Neural cell (in vitro differentiated cells): ENCODE data around the gene ZFYVE28. TPM values are rescaled to one million over a fixed set of nuclear protein-coding genes. Genes with fewer than 3 reads are reported as not detected.

Experiments used
- H2AFZ ChIP-seq: fragments of 200-600, 300-800 bp; sonication (generic), shearing (Covaris generic); 2 replicates; pipeline ENCODE4 v1.6.0; 2014; ENCODE audit warnings: low read depth, mild to moderate bottlenecking, antibody characterized with exemption, low read length, moderate library complexity
- H3F3A ChIP-seq: fragments of 200-600 bp; shearing (Covaris generic); 2 replicates; pipeline ENCODE4 v1.6.1; 2016; ENCODE audit warnings: mild to moderate bottlenecking, moderate library complexity, mixed read lengths, antibody characterized with exemption, low read length; ENCODE audit not compliant: insufficient read depth, poor library complexity, severe bottlenecking
- H3K27ac ChIP-seq: fragments of 200-600, 300-800 bp; sonication (generic), shearing (Covaris generic); 2 replicates; pipeline ENCODE4 v1.5.1; 2014; ENCODE audit warnings: mild to moderate bottlenecking, low read length, moderate library complexity
- H3K27me3 ChIP-seq: fragments of 300-800, 200-600 bp; sonication (generic), shearing (Covaris generic); 2 replicates; pipeline ENCODE4 v1.6.0; 2014; ENCODE audit warnings: mild to moderate bottlenecking, low read depth, low read length, moderate library complexity; ENCODE audit not compliant: insufficient read depth
- H3K36me3 ChIP-seq: fragments of 300-800, 200-600 bp; sonication (generic), shearing (Covaris generic); 2 replicates; pipeline ENCODE4 v1.5.1; 2014; ENCODE audit warnings: mild to moderate bottlenecking, antibody characterized with exemption, low read length, moderate library complexity; ENCODE audit not compliant: insufficient read depth
- H3K4me2 ChIP-seq: fragments of 300-800, 200-600 bp; sonication (generic), shearing (Covaris generic); 2 replicates; pipeline ENCODE4 v1.6.0; 2014; ENCODE audit warnings: mild to moderate bottlenecking, low read length
- H3K4me3 ChIP-seq: fragments of 300-800, 200-600 bp; sonication (generic), shearing (Covaris generic); 2 replicates; pipeline ENCODE4 v1.5.1; 2014; ENCODE audit warnings: mild to moderate bottlenecking, low read length, moderate library complexity
- H3K79me2 ChIP-seq: fragments of 200-600 bp; shearing (Covaris generic); replicated peaks from 2 replicates; pipeline ENCODE4 v1.6.0; 2014; ENCODE audit warnings: mild to moderate bottlenecking, low read length, moderate library complexity; ENCODE audit not compliant: insufficient read depth
- H3K9ac ChIP-seq: fragments of 300-800, 200-600 bp; sonication (generic), shearing (Covaris generic); 2 replicates; pipeline ENCODE4 v1.6.1; 2016; ENCODE audit warnings: mild to moderate bottlenecking, low read length, mixed read lengths
- H3K9me2 ChIP-seq: fragments of 200-600 bp; shearing (Covaris generic); 2 replicates; pipeline ENCODE4 v1.6.1; 2016; ENCODE audit warnings: mild to moderate bottlenecking, low read length, mixed read lengths; ENCODE audit not compliant: insufficient read depth
- H3K9me3 ChIP-seq: fragments of 200-600, 300-800 bp; sonication (generic), shearing (Covaris generic); 2 replicates; pipeline ENCODE4 v1.6.1; 2016; ENCODE audit warnings: mild to moderate bottlenecking, mixed run types, low read length, moderate library complexity, mixed read lengths
- H4K20me1 ChIP-seq: fragments of 200-600 bp; shearing (Covaris generic); 2 replicates; pipeline ENCODE4 v1.6.1; 2016; ENCODE audit warnings: mild to moderate bottlenecking, mixed run types; ENCODE audit not compliant: insufficient read depth
- EP300 ChIP-seq: fragments of 450-650 bp; conservative IDR thresholded peaks from 2 replicates; pipeline ENCODE4 v1.6.1; 2014; ENCODE audit warnings: antibody characterized with exemption, mild to moderate bottlenecking, moderate library complexity; ENCODE audit not compliant: poor library complexity, severe bottlenecking
- EZH2 ChIP-seq: fragments of 200-600, 300-800 bp; shearing (Covaris generic), sonication (generic); IDR thresholded peaks from 2 replicates; pipeline ENCODE4 v1.6.1; 2014; ENCODE audit warnings: antibody characterized with exemption, low read length, borderline replicate concordance, mild to moderate bottlenecking; ENCODE audit not compliant: insufficient read depth, poor library complexity, severe bottlenecking
- MXI1 ChIP-seq: fragments of 450-650 bp; conservative IDR thresholded peaks from 2 replicates; pipeline ENCODE4 v1.6.1; 2014; ENCODE audit warnings: antibody characterized with exemption, mild to moderate bottlenecking; ENCODE audit not compliant: poor library complexity, severe bottlenecking
- POLR2AphosphoS5 ChIP-seq: IDR thresholded peaks from 2 replicates; pipeline ENCODE4 v1.6.1; 2012
- RAD21 ChIP-seq: fragments of 450-650 bp; conservative IDR thresholded peaks from 2 replicates; pipeline ENCODE4 v1.6.1; 2014; ENCODE audit warnings: antibody characterized with exemption, mild to moderate bottlenecking, moderate library complexity
- SMC3 ChIP-seq: fragments of 450-650 bp; conservative IDR thresholded peaks from 2 replicates; pipeline ENCODE4 v1.6.1; 2014; ENCODE audit warnings: antibody characterized with exemption, mild to moderate bottlenecking, moderate library complexity; ENCODE audit not compliant: poor library complexity
- TAF1 ChIP-seq: IDR thresholded peaks from 2 replicates; pipeline ENCODE4 v1.6.1; 2012; ENCODE audit warnings: low read depth
- polyA plus RNA-seq: library from polyadenylated mRNA; depleted of rRNA; stranded (reverse); fragments of >200 nt; gene quantifications from 2 replicates; pipeline ENCODE4 v1.2.3, GENCODE V29; 2014
- TF ChIP-seq, protein P1 (sequence below): fragments of 450-650 bp; IDR thresholded peaks from 2 replicates; pipeline ENCODE4 v1.5.1; 2014; ENCODE audit warnings: antibody characterized with exemption, mild to moderate bottlenecking, moderate library complexity; ENCODE audit not compliant: poor library complexity, severe bottlenecking
- TF ChIP-seq, protein P2 (sequence below): IDR thresholded peaks from 2 replicates; pipeline ENCODE4 v1.6.1; 2012; ENCODE audit warnings: borderline replicate concordance

Gene ZFYVE28
- polyA plus RNA-seq, 1 donor from 2014 or later, result 2.4 TPM

- H3K9me3 ChIP-seq, result no peaks in the 10 kb centered on the region
- no peaks in the 10 kb centered on the region for H3K79me2 ChIP-seq
- no peak overlapping the region for H2AFZ ChIP-seq
- H4K20me1 ChIP-seq, result no peaks in the 10 kb centered on the region
- TF ChIP-seq MXI1, result no peak
- TF ChIP-seq POLR2AphosphoS5, result no peak
- no peak for TF ChIP-seq TAF1
- no peak for TF ChIP-seq EP300
- TF ChIP-seq, protein P1, sequence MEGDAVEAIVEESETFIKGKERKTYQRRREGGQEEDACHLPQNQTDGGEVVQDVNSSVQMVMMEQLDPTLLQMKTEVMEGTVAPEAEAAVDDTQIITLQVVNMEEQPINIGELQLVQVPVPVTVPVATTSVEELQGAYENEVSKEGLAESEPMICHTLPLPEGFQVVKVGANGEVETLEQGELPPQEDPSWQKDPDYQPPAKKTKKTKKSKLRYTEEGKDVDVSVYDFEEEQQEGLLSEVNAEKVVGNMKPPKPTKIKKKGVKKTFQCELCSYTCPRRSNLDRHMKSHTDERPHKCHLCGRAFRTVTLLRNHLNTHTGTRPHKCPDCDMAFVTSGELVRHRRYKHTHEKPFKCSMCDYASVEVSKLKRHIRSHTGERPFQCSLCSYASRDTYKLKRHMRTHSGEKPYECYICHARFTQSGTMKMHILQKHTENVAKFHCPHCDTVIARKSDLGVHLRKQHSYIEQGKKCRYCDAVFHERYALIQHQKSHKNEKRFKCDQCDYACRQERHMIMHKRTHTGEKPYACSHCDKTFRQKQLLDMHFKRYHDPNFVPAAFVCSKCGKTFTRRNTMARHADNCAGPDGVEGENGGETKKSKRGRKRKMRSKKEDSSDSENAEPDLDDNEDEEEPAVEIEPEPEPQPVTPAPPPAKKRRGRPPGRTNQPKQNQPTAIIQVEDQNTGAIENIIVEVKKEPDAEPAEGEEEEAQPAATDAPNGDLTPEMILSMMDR, result no peak
- H3K9ac ChIP-seq, result no peak overlapping the region
- H3K27ac ChIP-seq, result no peak overlapping the region
- H3K9me2 ChIP-seq, result no peaks in the 10 kb centered on the region
- no peaks in the 10 kb centered on the region for H3F3A ChIP-seq
- H3K36me3 ChIP-seq, result no peaks in the 10 kb centered on the region
- no peak overlapping the region for H3K4me2 ChIP-seq
- no peaks in the 10 kb centered on the region for H3K27me3 ChIP-seq
- no peak overlapping the region for H3K4me3 ChIP-seq
Measured at GRCh38 chr4:2289311-2289954, 129.0 kb downstream of the ZFYVE28 start.

DNA sequence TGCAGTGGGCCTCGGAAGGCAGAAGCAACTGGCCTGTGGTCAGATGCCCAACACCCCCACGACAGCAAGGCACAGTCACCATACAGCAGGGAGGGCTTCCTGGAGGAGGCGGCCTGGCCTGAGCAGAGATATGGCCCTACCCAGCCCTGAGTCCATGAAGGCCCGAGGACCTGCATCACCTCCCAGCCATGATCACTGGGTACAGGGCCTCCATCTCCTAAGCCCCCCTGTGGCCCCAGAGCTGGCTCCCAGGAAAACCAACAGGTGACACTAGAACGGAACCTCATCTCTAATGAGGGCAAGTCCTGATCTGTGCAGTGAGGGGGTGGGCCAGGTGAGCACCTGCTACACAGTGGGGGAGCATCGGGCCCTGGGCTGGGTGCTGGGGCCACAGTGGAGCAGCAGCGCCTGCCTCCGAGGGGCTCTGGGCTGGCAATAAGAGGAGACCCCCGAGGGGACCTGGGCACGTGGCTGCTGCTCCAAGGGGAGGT lies 130.3 kb downstream of the ZFYVE28 start:
- H3K79me2 ChIP-seq, result no peaks in the 10 kb centered on the region
- no peaks in the 10 kb centered on the region for H4K20me1 ChIP-seq
- no peak overlapping the region for H3K27ac ChIP-seq
- no peaks in the 10 kb centered on the region for H3K9me2 ChIP-seq
- no peak overlapping the region for H3K4me2 ChIP-seq
- no peak overlapping the region for H3K9ac ChIP-seq
- no peaks in the 10 kb centered on the region for H3K36me3 ChIP-seq
- TF ChIP-seq, protein P2, sequence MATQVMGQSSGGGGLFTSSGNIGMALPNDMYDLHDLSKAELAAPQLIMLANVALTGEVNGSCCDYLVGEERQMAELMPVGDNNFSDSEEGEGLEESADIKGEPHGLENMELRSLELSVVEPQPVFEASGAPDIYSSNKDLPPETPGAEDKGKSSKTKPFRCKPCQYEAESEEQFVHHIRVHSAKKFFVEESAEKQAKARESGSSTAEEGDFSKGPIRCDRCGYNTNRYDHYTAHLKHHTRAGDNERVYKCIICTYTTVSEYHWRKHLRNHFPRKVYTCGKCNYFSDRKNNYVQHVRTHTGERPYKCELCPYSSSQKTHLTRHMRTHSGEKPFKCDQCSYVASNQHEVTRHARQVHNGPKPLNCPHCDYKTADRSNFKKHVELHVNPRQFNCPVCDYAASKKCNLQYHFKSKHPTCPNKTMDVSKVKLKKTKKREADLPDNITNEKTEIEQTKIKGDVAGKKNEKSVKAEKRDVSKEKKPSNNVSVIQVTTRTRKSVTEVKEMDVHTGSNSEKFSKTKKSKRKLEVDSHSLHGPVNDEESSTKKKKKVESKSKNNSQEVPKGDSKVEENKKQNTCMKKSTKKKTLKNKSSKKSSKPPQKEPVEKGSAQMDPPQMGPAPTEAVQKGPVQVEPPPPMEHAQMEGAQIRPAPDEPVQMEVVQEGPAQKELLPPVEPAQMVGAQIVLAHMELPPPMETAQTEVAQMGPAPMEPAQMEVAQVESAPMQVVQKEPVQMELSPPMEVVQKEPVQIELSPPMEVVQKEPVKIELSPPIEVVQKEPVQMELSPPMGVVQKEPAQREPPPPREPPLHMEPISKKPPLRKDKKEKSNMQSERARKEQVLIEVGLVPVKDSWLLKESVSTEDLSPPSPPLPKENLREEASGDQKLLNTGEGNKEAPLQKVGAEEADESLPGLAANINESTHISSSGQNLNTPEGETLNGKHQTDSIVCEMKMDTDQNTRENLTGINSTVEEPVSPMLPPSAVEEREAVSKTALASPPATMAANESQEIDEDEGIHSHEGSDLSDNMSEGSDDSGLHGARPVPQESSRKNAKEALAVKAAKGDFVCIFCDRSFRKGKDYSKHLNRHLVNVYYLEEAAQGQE, result no peak
- TF ChIP-seq TAF1 (no peak), POLR2AphosphoS5 (no peak), MXI1 (no peak), RAD21 (no peak), SMC3 (no peak), EP300 (no peak), EZH2 (no peak)
- TF ChIP-seq, protein P1, result no peak
- H3F3A ChIP-seq, result no peaks in the 10 kb centered on the region
- H3K4me3 ChIP-seq, result no peak overlapping the region
- H3K9me3 ChIP-seq, result no peaks in the 10 kb centered on the region
- no peak overlapping the region for H2AFZ ChIP-seq
- H3K27me3 ChIP-seq, result no peaks in the 10 kb centered on the region
